Measurements from ENCODE around the gene METTL17.
A peak's percentile ranks its signal among the peaks of the same experiment; 100 is the strongest.
"Not testable (repeated sequence)": the region's sequence is repeated elsewhere in the genome, so short reads cannot be mapped to it uniquely, and the experiment has no call there.

Gene METTL17, protein sequence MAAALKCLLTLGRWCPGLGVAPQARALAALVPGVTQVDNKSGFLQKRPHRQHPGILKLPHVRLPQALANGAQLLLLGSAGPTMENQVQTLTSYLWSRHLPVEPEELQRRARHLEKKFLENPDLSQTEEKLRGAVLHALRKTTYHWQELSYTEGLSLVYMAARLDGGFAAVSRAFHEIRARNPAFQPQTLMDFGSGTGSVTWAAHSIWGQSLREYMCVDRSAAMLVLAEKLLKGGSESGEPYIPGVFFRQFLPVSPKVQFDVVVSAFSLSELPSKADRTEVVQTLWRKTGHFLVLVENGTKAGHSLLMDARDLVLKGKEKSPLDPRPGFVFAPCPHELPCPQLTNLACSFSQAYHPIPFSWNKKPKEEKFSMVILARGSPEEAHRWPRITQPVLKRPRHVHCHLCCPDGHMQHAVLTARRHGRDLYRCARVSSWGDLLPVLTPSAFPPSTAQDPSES

DNA sequence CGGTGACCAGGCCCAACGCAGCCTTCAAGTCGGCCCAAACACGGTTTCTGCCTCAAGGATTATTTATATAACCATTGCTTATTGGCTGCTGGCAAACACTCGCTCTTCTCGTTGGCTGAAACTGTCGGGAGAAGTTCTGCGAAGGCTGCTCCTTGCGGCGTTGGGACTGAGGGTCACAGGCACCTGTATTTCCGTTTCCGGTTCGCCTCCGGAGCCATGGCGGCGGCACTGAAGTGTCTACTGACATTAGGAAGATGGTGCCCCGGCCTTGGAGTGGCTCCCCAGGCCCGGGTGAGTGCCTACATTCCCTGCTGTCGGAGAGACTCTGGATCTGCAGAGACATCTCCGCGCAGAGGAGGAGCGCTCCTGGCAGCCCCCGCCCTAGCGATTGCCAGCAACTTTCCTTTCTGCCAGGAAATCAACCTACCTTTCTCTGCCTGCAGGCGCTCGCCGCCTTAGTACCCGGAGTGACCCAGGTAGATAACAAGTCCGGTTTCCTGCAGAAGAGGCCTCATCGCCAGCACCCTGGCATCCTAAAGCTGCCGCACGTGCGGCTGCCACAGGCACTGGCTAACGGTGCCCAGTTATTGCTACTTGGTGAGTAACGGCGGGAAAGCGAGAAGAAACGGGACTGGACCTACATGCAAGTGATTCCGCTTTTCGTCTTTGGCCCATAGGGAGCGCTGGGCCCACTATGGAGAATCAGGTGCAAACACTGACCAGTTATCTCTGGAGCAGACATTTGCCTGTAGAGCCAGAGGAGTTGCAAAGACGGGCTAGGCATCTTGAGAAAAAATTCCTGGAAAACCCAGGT lies at the start of gene METTL17:
Gene METTL17, plus strand, starts transcription at position 194 of the 814 bp plus-strand sequence. Its CDS starts 23 bp downstream, at position 217.
- peak within 1 kb of the TSS; percentile 79 for H3K4me3 ChIP-seq (ENCODE audit: low read depth, low read length)
- peak; percentile 97 for DNase-seq (ENCODE audit: low read depth)
- TF ChIP-seq, protein P1, sequence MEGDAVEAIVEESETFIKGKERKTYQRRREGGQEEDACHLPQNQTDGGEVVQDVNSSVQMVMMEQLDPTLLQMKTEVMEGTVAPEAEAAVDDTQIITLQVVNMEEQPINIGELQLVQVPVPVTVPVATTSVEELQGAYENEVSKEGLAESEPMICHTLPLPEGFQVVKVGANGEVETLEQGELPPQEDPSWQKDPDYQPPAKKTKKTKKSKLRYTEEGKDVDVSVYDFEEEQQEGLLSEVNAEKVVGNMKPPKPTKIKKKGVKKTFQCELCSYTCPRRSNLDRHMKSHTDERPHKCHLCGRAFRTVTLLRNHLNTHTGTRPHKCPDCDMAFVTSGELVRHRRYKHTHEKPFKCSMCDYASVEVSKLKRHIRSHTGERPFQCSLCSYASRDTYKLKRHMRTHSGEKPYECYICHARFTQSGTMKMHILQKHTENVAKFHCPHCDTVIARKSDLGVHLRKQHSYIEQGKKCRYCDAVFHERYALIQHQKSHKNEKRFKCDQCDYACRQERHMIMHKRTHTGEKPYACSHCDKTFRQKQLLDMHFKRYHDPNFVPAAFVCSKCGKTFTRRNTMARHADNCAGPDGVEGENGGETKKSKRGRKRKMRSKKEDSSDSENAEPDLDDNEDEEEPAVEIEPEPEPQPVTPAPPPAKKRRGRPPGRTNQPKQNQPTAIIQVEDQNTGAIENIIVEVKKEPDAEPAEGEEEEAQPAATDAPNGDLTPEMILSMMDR (IDR thresholded peaks at IDR 0.05; ENCODE audit: insufficient read depth, low read depth, low read length, missing control alignments), result peak; percentile 30

DNA sequence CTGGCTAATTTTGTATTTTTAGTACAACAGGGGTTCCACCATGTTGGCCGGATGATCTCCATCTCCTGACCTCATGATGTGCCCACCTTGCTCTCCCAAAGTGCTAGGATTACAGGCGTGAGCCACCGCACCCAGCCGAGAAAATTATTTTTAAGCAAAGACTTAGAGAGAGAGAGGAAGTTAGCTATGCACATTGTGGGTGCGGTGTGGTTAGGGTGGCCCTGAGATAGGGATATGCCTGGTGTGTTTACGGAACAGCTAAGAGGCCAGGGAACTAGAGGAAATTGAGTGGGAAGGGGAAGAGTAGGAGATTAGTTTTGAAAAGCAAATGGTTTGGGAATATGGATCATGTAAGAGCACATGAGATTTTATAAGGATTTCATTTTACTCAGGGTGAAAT lies 44.6 kb upstream of the METTL17 start:
- not testable (repeated sequence) for H3K4me3 ChIP-seq (ENCODE audit: low read depth, low read length); DNase-seq (ENCODE audit: low read depth)

DNA sequence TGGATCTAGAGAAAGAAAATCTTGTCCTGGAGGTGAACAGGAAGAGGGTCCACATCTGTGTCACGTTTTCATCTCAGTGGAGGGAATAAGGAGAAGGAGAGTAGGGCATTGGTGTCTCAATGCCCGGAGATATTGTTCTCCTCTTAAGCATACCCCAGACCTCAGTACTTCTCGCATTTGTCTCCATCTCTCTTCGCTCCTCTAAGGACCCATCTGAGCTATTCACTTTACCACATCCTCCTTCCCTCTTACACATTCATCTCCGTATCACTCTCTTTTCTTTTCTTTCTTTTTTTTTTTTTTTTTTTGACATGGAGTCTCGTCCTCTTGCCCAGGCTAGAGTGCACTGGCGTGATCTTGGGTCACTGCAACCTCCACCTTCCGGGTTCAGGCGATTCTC lies 43.1 kb upstream of the METTL17 start:
- not testable (repeated sequence) for DNase-seq (ENCODE audit: low read depth); H3K4me3 ChIP-seq (ENCODE audit: low read depth, low read length)

DNA sequence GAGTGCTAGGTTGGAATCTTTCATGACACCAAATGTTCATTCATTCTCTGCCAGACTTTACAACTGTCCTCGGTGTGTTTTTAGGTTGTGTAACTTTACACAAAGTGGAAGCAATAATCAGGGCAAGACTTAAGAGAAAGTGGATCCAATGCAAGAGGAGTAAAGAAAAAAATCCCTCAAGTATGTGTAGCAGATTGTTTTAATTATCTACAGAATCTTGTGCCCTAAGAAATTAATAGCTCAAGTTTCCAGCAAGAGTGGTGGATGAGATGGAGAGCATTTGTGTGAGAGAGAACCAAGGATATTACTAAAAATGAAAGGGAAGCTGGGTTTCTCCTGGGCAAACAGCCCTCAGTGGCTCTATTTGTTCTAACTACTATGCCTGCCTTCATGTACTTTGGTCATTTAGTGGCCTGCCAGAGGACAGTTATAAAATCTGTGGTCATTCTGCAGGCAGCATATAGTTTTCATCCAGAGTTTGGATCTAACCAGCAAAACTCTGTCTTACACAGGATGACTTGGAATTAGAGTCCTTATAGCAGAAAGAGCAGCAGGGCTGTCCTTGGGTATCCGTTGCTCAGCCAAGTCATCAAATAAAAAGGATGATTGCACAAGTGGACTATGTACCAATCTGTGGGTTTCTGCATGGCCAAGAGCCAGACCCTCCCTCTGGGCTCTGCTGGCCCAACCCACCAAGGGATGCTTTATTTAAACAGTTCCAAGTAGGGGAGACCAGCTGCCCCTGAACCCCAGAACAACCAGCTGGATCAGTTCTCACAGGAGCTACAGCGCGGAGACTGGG lies 34.8 kb upstream of the METTL17 start, which contains the start of gene RNASE2:
Gene RNASE2, plus strand, starts transcription at position 752 of the 802 bp plus-strand sequence. CDS start 285 bp downstream, outside the sequence.
- DNase-seq (ENCODE audit: low read depth); H3K4me3 ChIP-seq (ENCODE audit: low read depth, low read length): not testable (repeated sequence)

DNA sequence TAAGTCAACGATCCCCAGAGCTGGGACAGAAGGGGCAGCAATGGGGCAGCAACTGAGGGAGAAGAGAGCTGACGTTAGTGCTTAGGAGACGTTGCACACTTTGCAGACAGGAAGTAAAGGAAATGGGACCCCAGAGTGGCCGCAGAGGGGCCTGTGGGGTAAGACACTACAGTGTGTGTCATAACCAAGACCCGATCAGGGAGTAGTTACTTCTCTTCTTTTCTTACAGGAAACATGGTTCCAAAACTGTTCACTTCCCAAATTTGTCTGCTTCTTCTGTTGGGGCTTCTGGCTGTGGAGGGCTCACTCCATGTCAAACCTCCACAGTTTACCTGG lies 34.3 kb upstream of the METTL17 start:
- H3K4me3 ChIP-seq (ENCODE audit: low read depth, low read length); DNase-seq (ENCODE audit: low read depth): not testable (repeated sequence)

DNA sequence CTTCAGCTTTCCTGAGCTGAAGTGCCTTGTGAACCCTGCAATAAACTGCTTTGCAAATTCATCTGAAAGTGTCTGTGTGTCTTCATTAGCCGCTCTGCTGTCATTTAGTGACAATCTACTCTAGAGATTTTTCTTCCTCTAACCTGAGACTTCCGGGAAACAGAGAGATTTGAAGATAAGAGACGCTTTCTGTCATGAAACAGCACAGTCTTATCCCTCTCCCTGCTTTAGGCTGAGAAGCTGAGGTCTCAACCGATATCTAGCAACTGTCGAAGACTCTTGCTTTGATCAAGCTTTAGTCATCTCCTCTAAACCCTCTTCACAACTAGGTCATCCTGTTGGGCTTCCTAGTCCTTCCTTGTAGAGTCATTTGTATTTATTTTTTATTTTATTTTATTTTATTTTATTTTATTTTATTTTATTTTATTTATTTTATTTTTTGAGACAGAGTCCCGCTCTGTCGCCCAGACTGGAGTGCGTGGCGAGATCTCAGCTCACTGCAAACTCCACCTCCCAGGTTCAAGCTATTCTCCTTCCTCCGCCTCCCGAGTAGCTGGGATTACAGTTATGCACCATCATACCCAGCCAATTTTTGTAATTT lies 33.3 kb upstream of the METTL17 start:
- DNase-seq (ENCODE audit: low read depth), result no peak
- TF ChIP-seq, protein P1 (IDR thresholded peaks at IDR 0.05; ENCODE audit: insufficient read depth, low read depth, low read length, missing control alignments), result no peak
- H3K4me3 ChIP-seq (ENCODE audit: low read depth, low read length), result no peak overlapping the region

DNA sequence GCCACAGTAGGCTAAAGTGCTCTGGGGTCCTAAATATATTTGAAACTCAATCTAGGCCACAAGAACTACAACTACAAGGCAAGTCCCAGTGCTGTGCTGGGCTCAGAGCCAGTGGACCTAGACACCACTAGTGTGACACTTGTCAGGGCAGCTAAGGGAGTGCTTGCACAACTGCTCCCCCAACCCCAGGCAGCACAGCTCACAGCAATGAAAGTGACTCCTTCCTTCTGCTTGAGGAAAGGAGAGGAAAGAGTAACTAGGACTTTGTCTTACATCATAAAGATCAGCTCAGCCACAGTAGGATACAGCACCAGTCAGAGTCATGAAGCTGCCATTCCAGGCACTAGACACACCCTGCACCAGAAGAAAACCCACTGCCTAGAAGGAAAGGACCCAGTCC lies 30.8 kb upstream of the METTL17 start:
- DNase-seq (ENCODE audit: low read depth); H3K4me3 ChIP-seq (ENCODE audit: low read depth, low read length): not testable (repeated sequence)

DNA sequence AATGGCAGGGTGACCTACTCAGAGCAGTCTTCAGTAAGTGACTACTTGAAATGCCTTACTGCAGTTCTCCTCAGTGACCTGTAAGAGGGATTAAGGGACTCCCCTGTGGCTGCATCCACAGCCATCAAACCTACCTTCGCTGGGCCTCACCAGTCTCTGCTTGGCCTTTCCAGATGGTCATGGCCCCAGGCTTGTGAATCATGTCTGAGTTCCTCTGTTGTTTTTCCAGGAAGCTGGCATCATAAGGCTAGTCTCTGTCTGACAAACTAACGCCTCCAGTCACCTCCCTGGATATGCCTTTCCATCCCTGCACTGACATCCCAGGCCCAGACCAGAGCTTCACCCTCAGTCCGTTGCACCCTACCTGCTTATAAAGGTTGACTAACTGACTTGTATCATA lies 20.4 kb upstream of the METTL17 start:
- DNase-seq (ENCODE audit: low read depth), result no peak
- TF ChIP-seq, protein P1 (IDR thresholded peaks at IDR 0.05; ENCODE audit: insufficient read depth, low read depth, low read length, missing control alignments), result no peak
- H3K4me3 ChIP-seq (ENCODE audit: low read depth, low read length), result no peak overlapping the region

DNA sequence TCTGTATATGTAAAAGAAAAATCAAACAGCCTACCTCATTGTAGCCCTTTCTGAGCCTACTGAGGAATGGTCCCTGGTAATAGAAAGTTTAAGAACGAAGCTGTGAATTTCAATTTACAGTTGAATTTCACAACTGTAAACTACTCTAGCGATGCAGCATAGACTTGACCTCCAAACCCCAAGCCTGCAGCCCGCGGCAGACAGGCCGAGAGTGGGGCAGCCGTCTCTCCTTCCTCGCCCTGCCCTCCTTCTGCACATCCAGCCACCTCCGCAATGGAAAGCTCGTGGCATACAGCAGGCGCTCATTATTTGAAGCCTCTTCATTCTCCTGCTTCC lies 19.2 kb upstream of the METTL17 start:
- DNase-seq (ENCODE audit: low read depth), result no peak
- TF ChIP-seq, protein P1 (IDR thresholded peaks at IDR 0.05; ENCODE audit: insufficient read depth, low read depth, low read length, missing control alignments), result no peak

More for the DNA sequence above, 19.2 kb upstream of the METTL17 start:
- H3K4me3 ChIP-seq (ENCODE audit: low read depth, low read length), result no peak overlapping the region
